ENCODE measurements around the gene PRIM1.
"Not testable (repeated sequence)": the region's sequence is repeated elsewhere in the genome, so short reads cannot be mapped to it uniquely, and the experiment has no call there.

PRIM1 gene

GRCh38 chr12:56716458-56716857 is 35.7 kb downstream of the PRIM1 start:
- no peak for DNase-seq

DNA sequence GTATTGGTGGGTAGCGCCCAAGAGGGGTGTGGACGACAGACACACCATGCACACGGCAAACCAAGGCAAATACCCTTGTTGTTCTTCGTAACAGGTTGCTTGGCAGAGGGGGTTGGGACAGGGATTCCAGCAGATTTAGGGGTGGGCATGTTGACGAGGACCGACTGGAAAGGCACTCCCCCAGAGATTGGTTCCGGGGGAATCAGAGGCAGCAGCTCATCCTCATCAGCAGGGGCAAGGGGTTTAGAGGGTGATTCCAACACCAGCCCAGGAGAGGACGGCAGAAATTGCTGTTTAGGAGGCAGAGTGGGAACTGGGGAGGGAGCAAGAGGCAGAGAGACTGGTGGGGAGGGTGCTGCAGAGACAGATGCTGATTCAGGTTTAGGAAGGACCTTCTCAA is 36.3 kb downstream of the PRIM1 start:
- no peak for DNase-seq

DNA sequence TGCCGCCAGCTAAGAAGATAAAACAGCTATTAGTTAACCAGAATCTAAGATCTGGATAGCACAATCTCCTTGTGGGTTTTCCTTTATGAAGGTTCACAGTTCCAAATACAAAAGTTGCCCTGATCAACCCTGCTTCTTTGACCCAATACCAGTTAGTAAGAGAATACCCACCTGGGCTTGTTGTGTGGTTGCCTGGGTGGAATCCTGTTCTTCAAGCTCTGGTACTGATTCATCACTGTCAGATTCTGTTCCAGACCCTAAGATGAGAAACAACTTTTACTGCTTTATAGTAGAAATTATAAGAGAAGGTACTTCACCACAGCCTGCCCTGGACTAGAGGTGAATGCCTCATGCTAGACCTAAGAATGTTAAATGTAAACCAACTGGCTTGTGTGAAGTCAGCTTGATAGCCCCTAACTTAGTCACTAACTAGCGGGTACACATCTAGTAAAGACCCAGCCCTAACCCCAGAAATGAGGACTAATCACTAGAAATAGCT is 37.6 kb downstream of the PRIM1 start:
- no peak for DNase-seq

DNA sequence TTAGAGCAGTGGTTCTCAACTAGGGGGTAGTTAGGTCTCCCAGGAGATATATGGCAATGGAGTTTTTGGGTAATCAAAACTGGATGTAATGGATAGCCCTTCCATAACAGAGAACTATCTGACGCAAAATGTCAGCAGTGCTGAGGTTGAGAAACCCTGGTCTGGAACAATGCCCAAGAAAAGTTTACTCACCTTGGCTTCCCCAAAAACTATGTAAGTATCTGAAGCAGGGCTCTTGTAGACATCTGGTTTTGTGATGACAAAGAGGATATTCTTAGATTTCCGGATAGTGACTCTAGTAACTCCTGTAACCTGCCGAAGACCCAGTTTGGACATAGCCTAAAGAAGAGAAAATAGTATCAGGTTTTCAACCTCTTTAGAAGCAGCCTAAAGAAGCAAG is 38.8 kb downstream of the PRIM1 start:
- no peak for DNase-seq

GRCh38 chr12:56709759-56710376 is 42.3 kb downstream of the PRIM1 start:
- no peak for DNase-seq

GRCh38 chr12:56704522-56704921 is 47.6 kb downstream of the PRIM1 start:
- not testable (repeated sequence) for DNase-seq

GRCh38 chr12:56699020-56699661 is 53.0 kb downstream of the PRIM1 start:
- DNase-seq, result no peak

GRCh38 chr12:56695327-56696101 is 56.6 kb downstream of the PRIM1 start:
- DNase-seq, result no peak

DNA sequence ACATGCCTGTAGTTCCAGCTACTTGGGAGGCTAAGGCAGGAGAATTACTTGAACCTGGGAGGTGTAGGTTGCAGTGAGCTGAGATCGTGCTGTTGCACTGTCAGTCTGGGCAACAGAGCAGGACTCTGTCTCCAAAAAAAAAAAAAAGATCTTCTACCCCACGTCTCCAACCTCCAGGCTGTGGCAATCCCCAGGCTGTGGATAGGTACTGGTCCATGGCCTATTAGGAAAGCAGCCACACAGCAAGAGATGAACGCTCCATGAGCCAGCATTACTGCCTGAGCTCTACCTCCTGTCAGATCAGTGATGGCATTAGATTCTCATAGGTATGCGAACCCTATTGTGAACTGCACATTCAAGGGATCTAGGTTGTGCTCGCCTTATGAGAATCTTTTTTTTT is 58.0 kb downstream of the PRIM1 start:
- no peak for DNase-seq

DNA sequence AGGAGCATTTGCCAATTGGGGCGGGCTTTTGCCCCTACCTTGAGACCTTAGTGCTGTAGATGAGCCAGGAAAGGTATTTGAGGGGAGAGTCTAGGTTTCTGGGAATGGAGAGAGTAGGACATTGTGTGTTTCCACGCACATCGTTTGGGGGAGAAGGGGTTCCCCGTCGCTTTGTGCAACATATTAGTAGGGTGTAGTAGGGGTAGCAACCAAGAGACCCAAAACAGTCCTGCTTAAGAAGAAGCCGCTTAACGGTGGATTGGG is 63.3 kb downstream of the PRIM1 start:
- no peak for DNase-seq

GRCh38 chr12:56688129-56688845 is 63.8 kb downstream of the PRIM1 start, which contains the start of gene PTGES3:
Gene PTGES3 (minus strand): TSS chr12:56688284. CDS start chr12:56687999, 285 bp downstream.
- peak; percentile 98 for DNase-seq

DNA sequence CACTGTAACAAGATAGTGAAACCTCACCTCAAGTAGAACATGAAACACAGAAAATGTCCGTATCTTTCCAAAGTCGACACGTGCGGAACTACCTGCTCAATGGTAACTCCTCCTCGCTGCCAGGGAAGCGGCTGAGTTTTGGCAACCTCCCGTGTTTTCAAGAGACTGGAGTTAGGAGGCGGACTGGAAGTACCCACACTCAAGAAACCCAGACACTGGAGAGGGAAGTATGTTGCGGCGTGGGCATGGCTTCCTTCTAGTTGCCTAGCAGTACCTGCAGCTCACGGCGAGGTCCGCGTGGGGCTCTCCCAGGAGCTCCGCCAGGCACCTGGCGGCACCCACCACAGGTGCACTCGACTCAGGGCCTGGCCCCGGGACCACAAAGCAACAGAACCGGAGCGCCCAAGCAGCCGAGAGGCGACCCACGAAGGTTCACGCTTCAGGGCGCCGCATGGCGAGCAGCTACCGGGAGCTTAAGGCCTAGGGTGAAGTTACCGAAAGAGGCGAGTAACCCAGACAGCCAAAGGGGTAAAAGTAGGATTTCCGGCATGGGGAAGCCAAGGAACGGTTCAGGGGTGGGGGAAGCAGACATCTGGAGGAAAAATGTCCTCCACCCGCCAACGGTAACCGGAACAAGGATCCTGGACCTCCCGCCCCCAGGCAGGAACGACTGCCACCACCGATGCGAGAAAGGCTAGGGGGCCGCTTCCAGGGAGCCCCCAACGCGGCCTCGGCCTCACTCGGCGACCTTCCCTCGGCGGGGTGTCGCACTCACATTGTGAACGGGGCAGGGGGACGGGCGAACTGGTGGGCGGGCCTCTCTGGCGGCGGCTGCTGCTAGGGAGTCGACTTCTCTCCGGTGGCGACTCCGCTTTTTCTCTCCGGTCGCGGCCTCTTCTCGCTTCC is 64.6 kb downstream of the PRIM1 start:
- DNase-seq, result peak; percentile 36 to 43

DNA sequence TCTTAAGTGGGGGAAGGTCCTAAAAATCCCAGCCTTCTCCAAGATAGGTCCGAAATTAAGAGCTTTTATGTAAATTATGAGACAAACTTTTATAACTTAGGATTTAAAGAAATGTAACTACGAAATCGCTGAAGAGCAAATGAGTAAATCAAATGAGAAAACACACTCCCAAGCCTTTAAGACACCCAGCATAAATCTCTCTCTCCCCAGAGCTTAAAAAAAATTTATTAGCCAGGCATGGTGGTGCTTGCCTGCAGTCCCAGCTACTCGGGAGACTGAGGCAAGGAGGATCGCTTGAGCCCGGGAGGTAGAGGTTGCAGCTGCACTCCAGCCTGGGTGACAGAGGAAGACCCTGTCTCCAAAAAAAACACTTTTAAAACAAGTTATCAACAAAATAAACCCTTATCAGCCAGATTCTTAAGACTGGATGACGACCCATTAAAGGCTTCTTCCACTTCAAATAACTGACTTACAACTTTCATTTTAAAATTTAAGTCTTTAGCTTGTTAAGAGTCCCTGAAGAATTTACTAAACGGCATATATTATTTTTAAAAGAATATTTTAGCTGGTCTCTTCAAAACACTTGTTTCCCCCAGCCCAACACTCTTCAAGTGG is 67.3 kb downstream of the PRIM1 start:
- DNase-seq, result no peak

GRCh38 chr12:56682323-56682722 is 69.8 kb downstream of the PRIM1 start:
- no peak for DNase-seq

All from stimulated activated CD4-positive, alpha-beta T cell treated with anti-CD3 and anti-CD28 coated beads, Interleukin-2, amount 100 ng/mL, for 48 hours (primary cell).